ENCODE results near the gene PAX6.

DNA sequence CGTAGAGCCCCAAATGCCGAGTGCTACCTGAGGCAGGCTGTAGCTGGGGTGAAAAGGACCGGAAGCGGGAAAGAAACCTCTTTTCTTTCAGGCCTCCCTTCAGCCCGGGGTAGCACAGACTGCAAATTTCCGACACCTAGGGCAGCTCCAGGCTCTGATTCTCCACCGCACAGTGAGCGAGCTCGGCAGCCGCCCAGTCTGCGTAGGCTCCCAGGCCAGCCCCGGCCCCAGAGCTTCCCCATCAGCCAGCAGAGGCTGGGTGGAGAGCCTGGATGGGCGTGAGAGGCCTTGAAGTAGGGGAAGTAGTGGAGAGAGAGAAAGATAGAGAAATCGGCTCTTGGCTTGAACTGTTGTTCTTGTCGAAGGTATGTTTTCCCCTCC lies 9.3 kb upstream of the PAX6 start:
- TF ChIP-seq, protein P1, sequence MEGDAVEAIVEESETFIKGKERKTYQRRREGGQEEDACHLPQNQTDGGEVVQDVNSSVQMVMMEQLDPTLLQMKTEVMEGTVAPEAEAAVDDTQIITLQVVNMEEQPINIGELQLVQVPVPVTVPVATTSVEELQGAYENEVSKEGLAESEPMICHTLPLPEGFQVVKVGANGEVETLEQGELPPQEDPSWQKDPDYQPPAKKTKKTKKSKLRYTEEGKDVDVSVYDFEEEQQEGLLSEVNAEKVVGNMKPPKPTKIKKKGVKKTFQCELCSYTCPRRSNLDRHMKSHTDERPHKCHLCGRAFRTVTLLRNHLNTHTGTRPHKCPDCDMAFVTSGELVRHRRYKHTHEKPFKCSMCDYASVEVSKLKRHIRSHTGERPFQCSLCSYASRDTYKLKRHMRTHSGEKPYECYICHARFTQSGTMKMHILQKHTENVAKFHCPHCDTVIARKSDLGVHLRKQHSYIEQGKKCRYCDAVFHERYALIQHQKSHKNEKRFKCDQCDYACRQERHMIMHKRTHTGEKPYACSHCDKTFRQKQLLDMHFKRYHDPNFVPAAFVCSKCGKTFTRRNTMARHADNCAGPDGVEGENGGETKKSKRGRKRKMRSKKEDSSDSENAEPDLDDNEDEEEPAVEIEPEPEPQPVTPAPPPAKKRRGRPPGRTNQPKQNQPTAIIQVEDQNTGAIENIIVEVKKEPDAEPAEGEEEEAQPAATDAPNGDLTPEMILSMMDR (IDR thresholded peaks at IDR 0.05) = no peak
- TF ChIP-seq POLR2A (IDR thresholded peaks at IDR 0.05) (no peak), EP300 (IDR thresholded peaks at IDR 0.05) (no peak), POLR2AphosphoS5 (IDR thresholded peaks at IDR 0.05) (no peak)

Data from sigmoid colon (tissue), 4 donors.